Right atrium auricular region (tissue), 2 donors: ENCODE results near the gene E2F2. TPM values are rescaled to one million over a fixed set of nuclear protein-coding genes. Genes with fewer than 3 reads are reported as not detected.

ENCODE experiments used
- DNase-seq: peaks from one replicate; pipeline ENCODE4 v3.0.0-alpha.2; 2019; ENCODE audit warnings: low spot score
- H3K27ac ChIP-seq, 2 donors: fragments of 200-600 bp; sonication (generic); 1 replicate in 1 of 2; 2 replicates in 1 of 2; pipeline ENCODE4 v1.5.1; 2016 to 2019
- H3K27me3 ChIP-seq, 2 donors: fragments of 200-600 bp; sonication (generic); one replicate each; pipeline versions ENCODE4 v1.5.1 to v1.6.0; 2017 to 2019
- H3K36me3 ChIP-seq: fragments of 200-600 bp; sonication (generic); one replicate; pipeline ENCODE4 v1.5.1; 2016
- H3K4me1 ChIP-seq, 2 donors: fragments of 200-600 bp; sonication (generic); one replicate each; pipeline versions ENCODE4 v1.5.1 to v1.6.0; 2017 to 2019
- H3K4me3 ChIP-seq, 2 donors: fragments of 200-600 bp; sonication (generic); 1 replicate in 1 of 2; 2 replicates in 1 of 2; pipeline ENCODE4 v1.5.1; 2017 to 2019; ENCODE audit warnings: mild to moderate bottlenecking in 1 of 2, moderate library complexity in 1 of 2
- H3K9me3 ChIP-seq, 2 donors: fragments of 200-600 bp; sonication (generic); one replicate each; pipeline ENCODE4 v1.5.1; 2019
- CTCF ChIP-seq, 2 donors: fragments of 200-600 bp; sonication (generic); IDR thresholded peaks; one replicate each; pipeline ENCODE4 v1.5.1; 2019; ENCODE audit warnings: antibody characterized with exemption in 2 of 2
- total RNA-seq, 2 donors: library from RNA; depleted of rRNA; stranded (reverse); fragments of >200 nt; gene quantifications; one replicate each; pipeline ENCODE4 v1.1.0, GENCODE V29; 2016

Gene E2F2
- total RNA-seq, 2 donors from 2014 or later: 0.20 to 0.33 TPM

GRCh38 chr1:23471473-23472075 is 59.5 kb downstream of the E2F2 start:
- DNase-seq: no peak
- Histone ChIP-seq H3K4me1 (peaks cover 0 to 37% of the 10 kb centered on the region in 2 donors), H3K9me3 (no peaks in the 10 kb centered on the region), H3K36me3 (no peaks in the 10 kb centered on the region), H3K4me3 (no peak overlapping the region), H3K27me3 (no peaks in the 10 kb centered on the region), H3K27ac (peak overlapping the region; percentile 71 to 77)
- TF ChIP-seq CTCF (IDR thresholded peaks at IDR 0.05): no peak

- Histone ChIP-seq H3K4me1 (peaks cover 0 to 36% of the 10 kb centered on the region in 2 donors), H3K27ac (peak overlapping the region; percentile 71 to 77)
These were observed 60.6 kb downstream of the E2F2 start for GRCh38 chr1:23470282-23471070.

GRCh38 chr1:23469372-23469982 is 61.6 kb downstream of the E2F2 start:
- Histone ChIP-seq H3K4me3 (no peak overlapping the region), H3K9me3 (no peaks in the 10 kb centered on the region), H3K36me3 (no peaks in the 10 kb centered on the region), H3K27me3 (no peaks in the 10 kb centered on the region), H3K27ac (peak overlapping the region; percentile 71 to 77), H3K4me1 (peaks cover 0 to 26% of the 10 kb centered on the region in 2 donors)
- no peak for DNase-seq
- no peak for TF ChIP-seq CTCF (IDR thresholded peaks at IDR 0.05)

More at GRCh38 chr1:23470282-23471070, 60.6 kb downstream of the E2F2 start:
- no peak for TF ChIP-seq CTCF (IDR thresholded peaks at IDR 0.05)
- peak; percentile 87 for DNase-seq
- Histone ChIP-seq H3K27me3 (no peaks in the 10 kb centered on the region), H3K9me3 (no peaks in the 10 kb centered on the region), H3K36me3 (no peaks in the 10 kb centered on the region), H3K4me3 (no peak overlapping the region)

GRCh38 chr1:23466423-23466989 is 64.5 kb downstream of the E2F2 start:
- Histone ChIP-seq H3K27ac (no peak overlapping the region), H3K9me3 (no peaks in the 10 kb centered on the region), H3K4me1 (peaks cover 0 to 26% of the 10 kb centered on the region in 2 donors), H3K4me3 (no peak overlapping the region), H3K27me3 (no peaks in the 10 kb centered on the region), H3K36me3 (no peaks in the 10 kb centered on the region)
- DNase-seq: no peak
- TF ChIP-seq CTCF (IDR thresholded peaks at IDR 0.05): no peak

GRCh38 chr1:23463286-23463685 is 67.7 kb downstream of the E2F2 start:
- no peak for TF ChIP-seq CTCF (IDR thresholded peaks at IDR 0.05)
- Histone ChIP-seq H3K36me3 (no peaks in the 10 kb centered on the region), H3K4me1 (no peaks in the 10 kb centered on the region), H3K27ac (no peak overlapping the region), H3K4me3 (no peak overlapping the region), H3K9me3 (no peaks in the 10 kb centered on the region), H3K27me3 (no peaks in the 10 kb centered on the region)
- DNase-seq: no peak
